Measurements from ENCODE around the gene TMEM258. TPM values are rescaled to one million over a fixed set of nuclear protein-coding genes. Genes with fewer than 3 reads are reported as not detected.

Gene TMEM258
- total RNA-seq, 1 experiment from 2014 or later = 113 TPM

DNA sequence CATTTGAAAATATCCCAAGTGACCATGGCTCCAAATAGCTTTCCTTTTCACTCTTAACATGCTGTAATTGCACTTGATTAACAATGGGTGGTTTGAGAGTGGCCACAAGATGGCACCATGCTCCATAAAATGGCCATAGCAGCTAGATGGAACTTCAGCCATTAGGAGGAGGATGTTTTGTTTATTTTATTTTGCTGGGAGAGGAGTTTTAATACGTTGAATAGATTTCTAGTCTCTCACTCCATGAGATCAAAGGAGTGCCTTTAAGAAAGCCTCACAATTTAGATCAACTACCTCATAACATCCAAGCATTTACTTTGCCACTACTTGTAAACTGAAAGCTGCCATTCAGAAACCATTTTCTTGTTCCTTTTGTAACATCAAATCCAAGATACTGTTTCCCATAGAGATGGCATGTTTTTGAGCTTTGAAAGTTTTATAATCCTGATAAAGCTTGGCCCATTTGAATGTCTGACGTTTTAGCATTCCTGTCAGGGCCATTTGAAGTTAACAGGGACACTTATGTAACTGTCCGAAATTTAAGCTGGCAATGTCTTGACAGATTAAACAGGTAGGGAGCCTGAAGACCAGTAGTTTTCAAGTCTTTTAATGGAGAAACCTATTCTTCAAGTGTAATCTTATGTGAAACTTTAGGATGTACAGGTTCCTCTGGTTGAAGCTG, 5.0 kb upstream of the TMEM258 start:
- peak; percentile 92 for DNase-seq (ENCODE audit: low spot score)

DNA sequence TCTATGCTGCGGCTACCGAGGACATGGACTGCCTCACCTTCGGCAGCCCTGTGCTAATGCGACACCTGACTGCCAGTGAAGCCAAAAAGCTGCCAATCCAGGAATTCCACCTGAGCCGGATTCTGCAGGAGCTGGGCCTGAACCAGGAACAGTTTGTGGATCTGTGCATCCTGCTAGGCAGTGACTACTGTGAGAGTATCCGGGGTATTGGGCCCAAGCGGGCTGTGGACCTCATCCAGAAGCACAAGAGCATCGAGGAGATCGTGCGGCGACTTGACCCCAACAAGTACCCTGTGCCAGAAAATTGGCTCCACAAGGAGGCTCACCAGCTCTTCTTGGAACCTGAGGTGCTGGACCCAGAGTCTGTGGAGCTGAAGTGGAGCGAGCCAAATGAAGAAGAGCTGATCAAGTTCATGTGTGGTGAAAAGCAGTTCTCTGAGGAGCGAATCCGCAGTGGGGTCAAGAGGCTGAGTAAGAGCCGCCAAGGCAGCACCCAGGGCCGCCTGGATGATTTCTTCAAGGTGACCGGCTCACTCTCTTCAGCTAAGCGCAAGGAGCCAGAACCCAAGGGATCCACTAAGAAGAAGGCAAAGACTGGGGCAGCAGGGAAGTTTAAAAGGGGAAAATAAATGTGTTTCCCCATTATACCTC, 3.6 kb upstream of the TMEM258 start:
- DNase-seq (ENCODE audit: low spot score) = no peak

DNA sequence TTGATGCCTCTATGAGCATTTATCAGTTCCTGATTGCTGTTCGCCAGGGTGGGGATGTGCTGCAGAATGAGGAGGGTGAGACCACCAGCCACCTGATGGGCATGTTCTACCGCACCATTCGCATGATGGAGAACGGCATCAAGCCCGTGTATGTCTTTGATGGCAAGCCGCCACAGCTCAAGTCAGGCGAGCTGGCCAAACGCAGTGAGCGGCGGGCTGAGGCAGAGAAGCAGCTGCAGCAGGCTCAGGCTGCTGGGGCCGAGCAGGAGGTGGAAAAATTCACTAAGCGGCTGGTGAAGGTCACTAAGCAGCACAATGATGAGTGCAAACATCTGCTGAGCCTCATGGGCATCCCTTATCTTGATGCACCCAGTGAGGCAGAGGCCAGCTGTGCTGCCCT, 3.1 kb upstream of the TMEM258 start:
- no peak for DNase-seq (ENCODE audit: low spot score)

DNA sequence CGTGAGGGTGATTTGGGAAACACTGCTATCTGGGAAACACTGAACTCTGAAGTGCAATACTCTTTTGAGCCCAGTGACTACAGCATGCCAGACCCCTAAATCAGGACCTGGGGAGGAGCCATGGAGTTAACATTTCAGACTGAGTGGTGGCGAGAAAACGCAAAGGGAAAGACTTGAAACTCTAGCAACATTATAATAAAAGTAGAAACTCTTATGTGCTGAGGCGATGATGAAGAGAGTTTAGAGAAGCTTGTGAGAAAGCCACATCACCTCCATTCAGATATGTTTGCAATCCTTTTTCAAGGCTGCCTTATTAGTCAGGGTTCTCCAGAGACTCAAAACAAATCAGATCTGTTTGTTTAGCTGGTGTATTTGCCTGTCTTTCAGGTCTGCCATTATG, 2.2 kb upstream of the TMEM258 start:
- no peak for DNase-seq (ENCODE audit: low spot score)

DNA sequence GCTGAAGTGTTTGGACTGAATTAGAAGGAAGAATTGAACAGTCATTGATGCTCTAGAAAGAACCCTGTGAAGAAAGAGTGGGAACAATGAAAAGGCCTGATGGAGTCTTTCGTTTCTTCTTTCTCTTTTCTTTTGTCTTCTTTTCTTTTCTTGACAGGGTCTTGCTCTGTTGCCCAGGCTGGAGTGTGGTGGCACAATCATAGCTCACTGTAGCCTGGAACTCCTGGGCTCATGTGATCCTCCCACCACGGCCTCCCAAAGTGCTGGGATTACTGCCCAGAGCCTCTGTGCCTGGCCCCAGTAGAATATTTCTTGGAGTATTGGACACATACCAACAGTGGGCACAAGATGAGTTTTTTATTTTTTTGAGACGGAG, 1.4 kb upstream of the TMEM258 start:
- no peak for DNase-seq (ENCODE audit: low spot score)

DNA sequence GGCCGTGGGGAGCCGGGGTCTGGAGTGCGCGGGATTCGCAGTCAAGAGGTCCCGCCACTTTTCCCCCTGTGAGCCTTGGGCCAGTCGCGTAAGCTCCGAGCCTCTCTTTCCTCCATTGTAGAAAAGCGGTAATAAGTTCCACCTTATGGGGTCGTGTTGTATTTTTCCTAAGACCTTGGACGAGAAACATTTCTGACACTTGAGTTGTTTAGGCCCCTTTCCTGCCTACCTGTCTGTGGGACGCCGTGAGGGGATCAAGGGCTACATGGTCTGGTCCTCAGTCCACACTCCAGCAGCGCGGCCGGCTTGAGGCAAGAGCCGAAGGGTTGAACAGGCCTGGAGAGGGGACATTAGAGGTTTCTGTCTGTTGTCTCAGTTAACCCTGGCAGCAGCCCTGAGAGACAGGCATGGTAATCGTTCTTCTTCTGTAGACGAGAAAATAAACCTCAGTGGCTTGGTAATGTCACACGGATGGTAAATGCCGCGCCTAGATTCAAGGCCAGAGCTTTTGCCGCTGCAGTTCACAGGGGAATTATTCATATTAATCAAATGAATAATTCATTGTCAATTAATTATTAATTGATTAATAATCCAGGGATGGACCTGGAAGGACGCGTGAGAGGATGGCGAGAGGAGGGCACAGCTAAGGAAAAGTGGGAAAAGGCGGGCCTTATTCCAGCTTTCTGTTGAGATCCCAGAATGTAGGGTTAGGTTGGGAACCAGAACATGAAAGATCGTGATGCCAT, 857 bp upstream of the TMEM258 start:
- peak; percentile 65 for DNase-seq (ENCODE audit: low spot score)

DNA sequence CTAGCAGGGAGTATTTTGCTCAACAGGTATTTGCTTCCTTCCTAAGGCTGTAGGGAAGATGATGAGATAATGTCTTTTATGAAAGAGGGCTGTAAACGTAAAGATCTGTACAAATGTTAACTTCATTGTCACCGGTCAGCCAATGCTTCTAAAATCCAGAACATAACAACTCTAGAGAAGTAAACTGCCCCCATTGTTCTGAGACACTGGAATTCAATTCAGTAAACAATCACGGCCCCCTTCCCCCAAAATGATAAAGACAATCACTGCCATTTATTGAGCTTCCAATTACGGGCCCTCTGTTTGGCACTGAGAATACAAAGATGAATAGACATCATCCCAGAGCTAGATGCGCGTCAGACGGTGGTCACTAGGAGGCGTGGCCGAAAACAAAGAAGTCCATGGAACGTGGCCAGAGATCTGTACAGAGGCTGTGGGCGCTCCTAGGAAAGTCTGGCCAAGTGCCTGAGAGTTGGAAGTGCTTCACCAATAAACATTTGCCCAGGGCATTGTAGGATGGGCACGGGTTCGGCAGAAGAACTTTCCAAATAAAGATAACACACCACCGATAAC, 576 bp downstream of the TMEM258 start:
- DNase-seq (ENCODE audit: low spot score) = peak; percentile 94

DNA sequence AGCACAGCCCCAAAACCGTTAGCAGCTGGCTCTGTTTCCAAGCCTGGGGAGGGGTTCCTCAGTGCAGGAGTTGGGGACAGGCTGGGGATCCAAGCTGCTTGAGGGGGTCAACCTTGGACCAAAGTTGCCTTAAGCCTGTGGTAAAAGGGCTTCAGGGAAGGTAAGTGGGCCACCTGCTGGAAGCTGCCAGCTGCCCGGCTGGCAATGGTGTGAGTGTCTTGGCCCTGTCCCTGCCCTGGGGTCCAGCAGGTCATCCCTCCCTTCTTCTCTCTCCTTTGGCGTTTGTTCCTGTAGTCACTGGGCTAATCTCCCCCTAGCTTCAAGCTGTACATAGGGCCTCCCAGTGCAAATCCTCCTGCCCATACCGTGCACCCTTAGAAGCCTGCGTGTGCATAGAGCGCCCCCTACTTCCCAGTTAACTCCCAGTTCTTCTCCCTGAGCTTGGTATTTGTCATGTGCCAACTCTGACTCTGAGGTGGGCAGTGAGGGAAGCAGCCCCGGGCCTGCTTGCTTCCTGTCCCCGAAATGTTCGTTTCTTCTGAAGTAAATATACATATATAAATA, 4.4 kb downstream of the TMEM258 start:
- DNase-seq (ENCODE audit: low spot score) = peak; percentile 81

DNA sequence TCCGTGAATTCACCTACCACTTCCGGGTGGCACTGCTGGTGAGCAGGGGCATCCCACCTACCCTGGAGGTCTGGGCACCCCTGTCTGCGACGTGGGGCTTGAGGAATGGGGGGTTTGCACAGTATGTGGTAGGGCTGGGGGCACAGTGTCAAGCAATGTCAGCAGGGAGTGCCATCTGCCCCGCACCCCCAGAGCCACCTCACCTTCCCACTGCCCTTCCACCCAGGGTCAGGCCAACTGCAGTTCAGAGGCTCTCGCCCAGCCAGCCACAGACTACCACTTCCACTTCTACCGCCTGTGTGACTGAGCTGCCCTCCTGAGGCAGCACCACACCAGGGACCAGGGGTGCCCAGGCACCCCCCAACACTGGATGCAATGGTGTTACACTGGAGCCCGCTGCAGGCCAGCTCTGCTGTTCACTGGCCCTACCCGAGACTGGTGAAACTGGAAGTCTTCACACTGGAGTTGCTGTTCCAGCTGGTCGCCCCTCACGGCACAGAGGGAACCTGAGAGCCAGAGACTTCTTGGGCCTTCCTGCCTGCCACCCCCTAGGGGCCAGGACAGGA, 6.5 kb downstream of the TMEM258 start:
- DNase-seq (ENCODE audit: low spot score) = no peak

DNA sequence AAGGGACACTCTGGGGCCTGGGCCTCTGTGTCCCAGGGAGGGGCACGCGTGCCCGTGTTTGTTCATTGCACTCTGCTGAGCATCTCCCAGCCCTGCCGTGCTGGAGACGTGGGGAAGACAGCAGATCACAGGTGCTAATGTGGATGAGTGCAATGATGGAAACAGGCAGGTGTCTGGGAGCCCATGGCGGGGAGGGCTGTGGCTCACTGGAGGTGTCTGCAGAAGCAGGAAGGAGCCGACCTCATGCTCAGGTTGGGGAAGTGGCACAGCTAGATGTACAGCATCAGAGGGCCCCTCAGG, 7.9 kb downstream of the TMEM258 start:
- no peak for DNase-seq (ENCODE audit: low spot score)

DNA sequence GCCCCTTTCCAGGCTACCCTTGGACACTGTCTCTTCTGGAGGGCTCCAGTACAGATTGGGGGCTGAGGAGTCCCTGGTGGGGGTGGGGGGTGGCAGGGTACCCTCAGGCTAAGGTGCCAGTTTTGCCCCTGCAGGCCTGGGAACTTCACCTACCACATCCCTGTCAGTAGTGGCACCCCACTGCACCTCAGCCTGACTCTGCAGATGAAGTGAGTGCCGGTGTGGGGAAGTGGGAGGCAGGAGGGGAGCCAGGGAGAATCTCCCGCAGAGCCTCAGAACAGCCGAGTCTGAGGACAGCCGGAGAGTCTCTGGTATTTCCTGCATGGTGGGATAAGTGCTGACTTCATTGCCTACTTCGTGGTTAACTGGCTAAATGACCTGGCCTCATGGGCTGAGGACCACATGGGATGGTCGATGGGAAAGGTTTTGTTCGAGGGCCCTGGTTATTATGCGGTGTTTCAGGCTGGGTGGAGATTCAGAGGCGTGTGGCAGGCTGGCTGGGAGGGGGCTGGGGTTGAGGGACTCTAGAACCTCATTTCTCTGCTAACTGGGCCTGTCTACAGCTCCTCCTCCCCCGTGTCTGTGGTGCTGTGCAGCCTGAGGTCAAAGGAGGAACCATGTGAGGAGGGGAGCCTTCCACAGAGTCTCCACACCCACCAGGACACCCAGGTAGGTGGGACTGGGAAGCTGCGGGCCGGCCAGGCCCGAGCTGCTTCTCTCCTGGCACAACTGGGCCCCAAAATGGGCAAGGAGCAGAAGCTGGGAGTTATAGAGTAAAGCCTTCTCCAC, 8.5 kb downstream of the TMEM258 start:
- no peak for DNase-seq (ENCODE audit: low spot score)

DNA sequence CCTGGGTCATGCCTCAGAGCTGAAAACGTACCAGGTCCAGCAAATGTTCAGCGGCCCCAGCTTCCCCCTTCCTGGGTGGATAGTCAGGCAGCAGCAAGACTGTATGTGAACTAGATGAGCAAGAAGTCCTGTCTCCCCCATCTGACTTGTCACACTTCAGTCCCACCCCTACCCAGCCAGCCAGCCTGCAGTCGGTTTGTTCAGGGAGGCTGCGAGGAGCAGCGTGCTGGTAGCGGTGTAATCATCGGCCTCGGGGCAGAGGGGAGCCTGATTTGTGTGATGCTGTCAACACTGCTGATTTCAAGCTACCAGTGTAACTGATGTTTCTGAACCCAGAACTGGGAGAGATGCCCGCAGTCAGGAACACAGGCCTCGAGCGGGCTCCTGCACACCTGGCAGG, 9.6 kb downstream of the TMEM258 start:
- DNase-seq (ENCODE audit: low spot score) = no peak

DNA sequence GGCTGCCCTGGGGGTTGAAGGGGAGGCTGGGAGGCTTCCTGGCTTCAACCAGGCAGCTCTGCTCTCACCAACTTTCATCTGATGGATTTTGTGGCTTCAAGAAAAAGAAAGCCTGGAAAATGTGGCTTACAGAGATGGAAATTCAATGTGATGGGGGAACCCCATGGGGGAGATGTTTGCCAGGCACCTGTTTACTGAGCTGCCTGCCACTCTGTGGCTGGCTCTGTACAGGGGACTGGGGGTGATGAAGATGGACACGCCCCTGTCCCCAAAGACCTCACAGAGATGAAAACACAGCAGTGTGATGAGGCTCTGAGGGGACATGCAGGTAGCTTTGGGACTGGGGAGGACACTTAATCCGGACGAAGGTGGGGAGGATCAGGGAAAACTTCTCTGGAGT, 10.1 kb downstream of the TMEM258 start:
- DNase-seq (ENCODE audit: low spot score) = no peak

DNA sequence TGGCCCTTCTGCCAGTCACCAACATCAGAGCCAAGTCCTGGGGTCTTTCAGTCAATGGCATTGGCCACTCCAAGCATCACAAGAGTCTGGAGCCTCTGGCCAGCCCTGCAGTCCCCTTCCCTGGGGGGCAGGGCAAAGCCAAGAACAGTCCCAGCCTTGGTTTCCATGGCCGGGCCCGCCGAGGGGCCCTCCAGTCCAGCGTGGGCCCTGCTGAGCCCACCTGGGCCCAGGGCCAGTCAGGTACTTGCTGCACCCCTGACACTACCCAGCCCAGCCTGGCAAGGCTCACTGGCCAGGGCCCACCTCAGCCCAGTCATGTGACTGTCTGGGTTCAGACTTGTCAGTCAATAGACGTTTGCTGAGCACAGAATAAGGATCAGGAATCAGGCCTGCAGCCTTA, 10.8 kb downstream of the TMEM258 start:
- no peak for DNase-seq (ENCODE audit: low spot score)

DNA sequence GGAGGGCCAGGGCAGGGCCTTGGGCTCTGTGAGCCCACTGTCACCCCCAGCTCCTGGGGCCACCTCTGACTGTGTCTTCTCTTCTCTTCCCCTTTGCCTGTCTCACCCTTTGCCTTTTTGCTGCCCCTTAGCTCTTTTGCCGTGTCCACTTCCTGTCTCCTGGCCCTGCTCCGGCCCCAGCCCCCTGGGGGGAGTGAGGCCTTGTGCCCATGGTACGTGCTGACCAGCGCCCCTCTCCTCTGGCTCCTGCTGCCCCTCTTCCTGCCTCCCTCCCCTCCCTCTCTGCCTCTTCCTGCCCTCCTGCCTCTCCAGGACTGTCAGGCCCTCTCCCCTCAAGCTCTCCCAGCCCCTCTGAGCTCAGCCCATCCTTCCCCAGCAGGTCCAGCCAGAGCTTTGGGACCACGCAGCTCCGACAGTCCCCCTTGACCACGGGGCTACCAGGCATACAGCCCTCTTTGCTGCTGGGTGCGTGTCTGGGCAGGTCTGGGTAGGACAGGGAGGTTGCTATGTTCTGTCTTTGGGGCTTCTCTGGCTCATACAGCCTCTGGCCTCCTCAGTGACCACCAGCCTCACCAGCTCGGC, 11.7 kb downstream of the TMEM258 start:
- no peak for DNase-seq (ENCODE audit: low spot score)

DNA sequence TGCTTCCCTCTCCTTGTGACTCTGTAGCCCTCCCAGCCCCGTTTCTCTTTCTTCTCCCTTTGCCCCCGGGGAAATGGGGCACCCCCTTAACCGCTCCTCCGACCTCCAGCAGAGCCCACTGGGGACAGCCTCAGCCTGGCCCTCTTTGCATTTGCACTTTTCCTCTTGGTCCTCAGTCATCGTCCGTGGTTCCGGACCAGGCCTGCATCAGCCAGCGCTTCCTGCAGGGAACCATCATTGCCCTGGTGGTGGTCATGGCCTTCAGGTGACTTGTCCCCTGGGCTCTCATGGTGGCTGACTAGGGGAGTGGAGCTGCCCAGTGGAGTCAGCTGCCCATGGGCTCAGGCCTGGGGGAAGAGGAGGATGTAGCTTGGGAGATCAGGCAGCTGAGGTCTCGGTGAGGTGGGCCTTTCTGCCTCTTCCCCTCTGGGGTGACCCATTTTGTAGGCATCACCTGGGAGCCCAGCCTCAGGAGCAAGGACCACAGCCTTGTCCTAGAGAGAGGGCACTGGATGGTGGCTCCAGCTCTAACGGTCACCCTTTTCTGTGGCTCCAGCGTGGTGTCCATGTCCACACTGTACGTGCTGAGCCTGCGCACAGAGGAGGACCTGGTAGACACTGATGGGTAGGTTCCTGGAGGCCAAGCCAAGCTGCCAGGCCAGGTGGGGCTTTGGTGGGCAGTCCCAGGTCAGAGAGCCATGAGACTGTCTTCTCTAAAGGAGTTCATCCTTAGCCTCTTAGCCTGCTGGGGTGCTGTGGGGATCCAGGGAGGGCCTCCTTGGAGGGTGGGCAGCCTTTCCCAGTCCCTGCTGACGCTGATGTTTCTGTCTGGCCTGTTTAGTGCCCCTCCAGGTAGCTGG, 12.5 kb downstream of the TMEM258 start:
- no peak for DNase-seq (ENCODE audit: low spot score)

DNA sequence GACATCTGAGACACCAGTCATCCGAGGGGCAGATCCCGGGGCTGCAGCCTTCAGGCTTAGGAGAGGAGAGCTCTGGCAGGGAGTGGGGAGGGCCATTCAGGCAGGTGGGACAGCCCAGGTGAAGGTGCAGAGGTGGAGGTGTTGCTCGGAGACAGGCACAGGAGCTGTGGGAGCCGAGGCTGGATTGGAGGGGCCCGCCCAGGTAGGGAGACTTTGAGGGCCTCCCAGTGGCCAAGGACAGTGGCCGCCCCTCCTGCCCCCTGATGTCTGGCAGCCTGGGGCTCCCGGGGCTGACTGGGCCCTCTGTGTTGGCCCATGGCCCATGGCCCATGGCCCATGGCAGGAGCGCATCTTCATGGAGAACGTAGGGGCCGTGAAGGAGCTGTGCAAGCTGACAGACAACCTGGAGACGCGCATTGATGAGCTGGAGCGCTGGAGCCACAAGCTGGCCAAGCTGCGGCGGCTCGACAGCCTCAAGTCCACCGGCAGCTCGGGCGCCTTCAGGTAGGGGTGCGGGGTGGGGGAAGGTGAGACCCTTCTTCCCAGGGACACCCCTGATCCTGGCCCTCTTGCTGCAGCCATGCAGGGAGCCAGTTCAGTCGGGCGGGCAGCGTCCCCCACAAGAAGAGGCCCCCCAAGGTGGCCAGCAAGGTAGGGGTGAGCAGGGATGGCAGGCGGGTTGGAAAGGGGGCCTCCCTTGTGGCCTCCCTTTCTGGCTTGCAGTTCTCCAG, 13.3 kb downstream of the TMEM258 start:
- DNase-seq (ENCODE audit: low spot score) = no peak

DNA sequence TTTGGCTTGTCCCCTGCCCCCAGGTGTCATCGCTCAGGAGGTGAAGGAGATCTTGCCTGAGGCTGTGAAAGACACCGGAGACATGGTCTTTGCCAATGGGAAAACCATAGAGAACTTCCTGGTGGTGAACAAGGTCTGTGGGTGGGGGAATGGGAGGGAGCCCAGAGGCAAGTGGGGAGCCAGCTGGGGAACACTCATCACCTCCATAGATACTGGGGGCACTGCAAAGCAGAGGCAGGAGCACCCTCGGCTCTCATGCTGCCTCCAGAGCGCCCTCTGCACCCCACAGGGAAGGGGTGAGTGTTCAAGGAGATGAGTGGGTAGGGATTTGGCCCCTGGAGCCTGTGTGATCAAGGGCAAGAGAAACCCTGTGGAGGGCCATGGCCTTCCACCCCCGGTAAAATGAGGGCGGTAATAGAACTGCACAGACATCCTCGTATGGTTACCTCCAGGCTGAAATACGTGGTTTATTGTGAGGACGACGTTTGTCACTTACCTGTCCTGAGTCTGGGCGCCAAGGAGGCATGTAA, 14.0 kb downstream of the TMEM258 start:
- DNase-seq (ENCODE audit: low spot score) = no peak

Data from HT-29 (cell line).